ENCODE measurements around the gene UBASH3B.

Gene UBASH3B

DNA sequence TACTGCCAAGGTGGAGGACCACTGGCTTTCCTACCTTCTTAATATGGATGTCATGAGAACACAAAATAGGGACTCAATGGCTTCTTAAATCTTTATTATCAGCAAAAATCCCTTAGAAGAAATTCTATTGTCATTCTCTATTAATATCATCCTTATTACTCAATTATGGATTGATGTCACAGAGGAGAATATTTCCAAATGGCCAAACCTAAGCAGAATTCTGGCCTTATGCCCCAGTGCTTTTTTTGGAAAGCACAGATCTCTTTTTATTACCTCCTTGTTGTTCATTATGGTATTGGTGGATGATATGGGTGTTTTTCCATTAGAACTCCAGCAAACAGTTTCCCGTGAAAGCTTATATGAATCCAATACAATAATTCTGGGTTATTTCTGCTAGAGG lies 192.7 kb downstream of the UBASH3B start:
- in situ Hi-C loops (cut with MboI; ENCODE audit: low sequenced_read_pairs, unreplicated experiment) = no loop called here
- TF ChIP-seq, protein P1, sequence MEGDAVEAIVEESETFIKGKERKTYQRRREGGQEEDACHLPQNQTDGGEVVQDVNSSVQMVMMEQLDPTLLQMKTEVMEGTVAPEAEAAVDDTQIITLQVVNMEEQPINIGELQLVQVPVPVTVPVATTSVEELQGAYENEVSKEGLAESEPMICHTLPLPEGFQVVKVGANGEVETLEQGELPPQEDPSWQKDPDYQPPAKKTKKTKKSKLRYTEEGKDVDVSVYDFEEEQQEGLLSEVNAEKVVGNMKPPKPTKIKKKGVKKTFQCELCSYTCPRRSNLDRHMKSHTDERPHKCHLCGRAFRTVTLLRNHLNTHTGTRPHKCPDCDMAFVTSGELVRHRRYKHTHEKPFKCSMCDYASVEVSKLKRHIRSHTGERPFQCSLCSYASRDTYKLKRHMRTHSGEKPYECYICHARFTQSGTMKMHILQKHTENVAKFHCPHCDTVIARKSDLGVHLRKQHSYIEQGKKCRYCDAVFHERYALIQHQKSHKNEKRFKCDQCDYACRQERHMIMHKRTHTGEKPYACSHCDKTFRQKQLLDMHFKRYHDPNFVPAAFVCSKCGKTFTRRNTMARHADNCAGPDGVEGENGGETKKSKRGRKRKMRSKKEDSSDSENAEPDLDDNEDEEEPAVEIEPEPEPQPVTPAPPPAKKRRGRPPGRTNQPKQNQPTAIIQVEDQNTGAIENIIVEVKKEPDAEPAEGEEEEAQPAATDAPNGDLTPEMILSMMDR (IDR thresholded peaks at IDR 0.05; ENCODE audit: borderline replicate concordance, control extremely low read depth, extremely low read depth, insufficient read depth, missing control alignments) = no peak
- DNase-seq (ENCODE audit: low spot score) = no peak

DNA sequence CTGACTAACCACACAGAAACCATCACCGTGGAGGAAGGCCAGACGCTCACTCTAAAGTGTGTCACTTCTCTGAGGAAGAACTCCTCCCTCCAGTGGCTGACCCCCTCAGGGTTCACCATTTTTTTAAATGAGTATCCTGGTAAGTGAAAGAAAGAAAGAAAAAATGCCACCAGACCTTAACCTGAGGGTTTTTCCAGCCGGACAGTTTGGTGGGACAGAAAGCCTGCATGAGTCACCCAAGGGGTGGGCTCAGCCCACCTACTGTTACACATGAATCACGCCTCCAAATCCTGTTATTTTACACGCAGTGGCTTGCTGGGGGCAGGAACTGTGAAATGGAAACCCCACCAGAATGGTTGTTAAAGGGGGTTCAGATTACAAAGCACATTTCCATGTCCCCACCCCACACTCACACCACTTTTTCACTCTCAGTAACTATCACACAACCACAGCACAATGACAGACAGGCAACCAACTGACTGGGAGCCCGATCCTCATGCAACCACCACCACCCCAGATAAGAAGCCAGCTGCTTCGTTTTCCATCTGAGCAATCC lies 194.6 kb downstream of the UBASH3B start:
- TF ChIP-seq, protein P1 (IDR thresholded peaks at IDR 0.05; ENCODE audit: borderline replicate concordance, control extremely low read depth, extremely low read depth, insufficient read depth, missing control alignments) = no peak
- no peak for DNase-seq (ENCODE audit: low spot score)
- in situ Hi-C loops (cut with MboI; ENCODE audit: low sequenced_read_pairs, unreplicated experiment) = loop anchor here (5.0 kb wide), 1 partner anchor 53 kb away; no protein-coding TSS in a partner anchor

DNA sequence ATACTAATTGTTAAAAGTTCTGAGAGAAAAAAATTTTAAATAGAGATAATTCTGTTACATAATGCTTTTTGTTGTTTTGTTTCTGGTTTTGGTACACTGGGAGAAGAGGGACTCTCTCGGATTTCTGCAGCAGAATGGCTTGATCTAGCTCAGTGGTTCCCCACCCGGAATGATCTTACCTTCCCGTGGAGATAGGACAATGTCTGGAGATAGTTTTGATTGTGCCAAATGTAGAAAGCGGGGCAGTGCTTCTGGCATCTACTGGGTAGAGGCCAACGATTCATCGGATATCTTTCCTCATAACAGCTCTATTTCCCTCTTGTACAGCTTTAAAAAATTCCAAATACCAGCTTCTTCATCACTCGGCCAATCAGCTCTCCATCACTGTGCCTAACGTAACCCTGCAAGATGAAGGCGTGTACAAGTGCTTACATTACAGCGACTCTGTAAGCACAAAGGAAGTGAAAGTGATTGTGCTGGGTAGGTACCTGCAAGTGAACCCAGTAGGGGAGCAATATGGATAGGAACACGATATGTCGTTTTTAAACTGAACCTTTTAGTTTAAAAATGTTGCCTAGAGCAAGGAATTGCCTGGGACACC lies 195.9 kb downstream of the UBASH3B start:
- TF ChIP-seq, protein P1 (IDR thresholded peaks at IDR 0.05; ENCODE audit: borderline replicate concordance, control extremely low read depth, extremely low read depth, insufficient read depth, missing control alignments) = no peak
- DNase-seq (ENCODE audit: low spot score) = no peak
- in situ Hi-C loops (cut with MboI; ENCODE audit: low sequenced_read_pairs, unreplicated experiment) = loop anchor here (5.0 kb wide), 1 partner anchor 54 kb away; no protein-coding TSS in a partner anchor

DNA sequence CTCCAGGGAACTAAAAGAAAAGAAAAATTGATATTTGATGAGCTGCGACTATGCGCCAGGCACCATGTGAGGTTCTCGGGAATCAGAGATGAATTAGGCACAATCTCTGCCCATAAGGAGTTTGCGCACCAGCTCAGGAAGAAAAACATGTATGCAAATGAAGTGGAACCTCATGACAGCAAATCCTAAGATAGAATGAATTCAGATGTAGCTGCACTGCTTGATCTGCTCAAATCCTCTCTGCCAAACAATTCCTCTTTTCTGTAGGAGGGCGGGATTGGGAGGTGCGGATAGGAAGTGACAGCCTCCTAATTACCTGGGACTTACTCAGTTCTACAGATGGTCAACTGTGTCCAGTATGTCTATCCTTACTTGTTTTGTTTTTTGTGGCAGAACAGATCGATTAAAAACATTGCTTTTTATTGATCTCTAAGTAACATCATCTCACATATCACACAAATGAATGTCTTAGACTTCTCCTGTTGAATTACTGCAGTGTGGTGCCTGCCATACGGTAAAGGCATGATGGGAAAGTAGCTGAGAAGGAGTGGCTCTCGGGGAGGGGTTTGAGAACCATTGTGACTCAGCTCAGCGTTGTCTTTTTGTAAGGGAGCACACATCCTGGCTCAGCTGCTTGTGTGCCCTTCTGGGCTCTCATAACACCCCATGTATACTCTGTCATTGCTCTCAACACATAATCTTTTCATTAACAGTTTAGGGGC lies 196.7 kb downstream of the UBASH3B start:
- TF ChIP-seq, protein P1 (IDR thresholded peaks at IDR 0.05; ENCODE audit: borderline replicate concordance, control extremely low read depth, extremely low read depth, insufficient read depth, missing control alignments) = no peak
- DNase-seq (ENCODE audit: low spot score) = no peak
- in situ Hi-C loops (cut with MboI; ENCODE audit: low sequenced_read_pairs, unreplicated experiment) = loop anchor here (5.0 kb wide), 1 partner anchor 55 kb away; no protein-coding TSS in a partner anchor

DNA sequence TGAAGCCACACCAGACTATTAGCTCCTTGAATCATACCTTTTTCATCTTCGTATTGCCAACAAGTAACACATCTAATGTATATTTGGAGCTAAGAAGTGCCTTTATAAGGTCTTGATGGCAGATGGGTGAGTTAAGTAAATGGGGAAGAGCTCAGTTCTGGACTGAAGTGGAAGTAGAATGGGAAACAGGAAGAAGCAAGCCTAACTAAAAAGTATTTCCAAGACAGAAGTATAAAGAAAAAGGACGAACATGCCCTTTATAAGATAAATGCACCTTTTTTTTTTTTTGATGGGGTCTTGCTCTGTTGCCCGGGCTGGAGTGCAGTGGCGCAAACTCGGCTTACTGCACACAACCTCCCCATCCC lies 197.3 kb downstream of the UBASH3B start:
- no peak for DNase-seq (ENCODE audit: low spot score)
- TF ChIP-seq, protein P1 (IDR thresholded peaks at IDR 0.05; ENCODE audit: borderline replicate concordance, control extremely low read depth, extremely low read depth, insufficient read depth, missing control alignments) = no peak
- in situ Hi-C loops (cut with MboI; ENCODE audit: low sequenced_read_pairs, unreplicated experiment) = loop anchor here (5.0 kb wide), 1 partner anchor 55 kb away; no protein-coding TSS in a partner anchor

DNA sequence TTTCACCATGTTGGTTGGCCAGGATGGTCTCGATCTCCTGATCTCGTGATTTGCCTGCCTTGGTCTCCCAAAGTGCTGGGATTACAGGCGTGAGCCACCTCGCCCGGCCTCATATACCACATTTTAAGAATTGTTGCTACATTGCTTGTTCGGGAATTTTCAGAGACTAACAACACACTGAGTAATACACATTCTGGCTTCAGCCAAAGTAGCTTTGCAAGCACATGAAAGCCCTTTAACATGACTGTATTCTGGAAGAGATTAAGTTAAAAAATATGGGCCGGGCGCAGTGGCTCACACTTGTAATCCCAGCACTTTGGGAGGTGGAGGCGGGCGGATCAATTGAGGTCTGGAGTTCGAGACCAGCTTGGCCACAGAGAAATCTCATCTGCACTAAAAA lies 197.7 kb downstream of the UBASH3B start:
- TF ChIP-seq, protein P1 (IDR thresholded peaks at IDR 0.05; ENCODE audit: borderline replicate concordance, control extremely low read depth, extremely low read depth, insufficient read depth, missing control alignments) = no peak
- in situ Hi-C loops (cut with MboI; ENCODE audit: low sequenced_read_pairs, unreplicated experiment) = loop anchor here (5.0 kb wide), 1 partner anchor 56 kb away; no protein-coding TSS in a partner anchor
- DNase-seq (ENCODE audit: low spot score) = no peak

Measured in GM13976 (cell line).